K562 (cell line): ENCODE measurements around the gene DRAXIN. TPM values are rescaled to one million over a fixed set of nuclear protein-coding genes. Genes with fewer than 3 reads are reported as not detected.

ENCODE experiments used
- ARID2 ChIP-seq: fragments of 450-650 bp; IDR thresholded peaks from 2 replicates; pipeline ENCODE4 v1.6.1; 2017; ENCODE audit warnings: antibody characterized with exemption, mild to moderate bottlenecking
- CCAR2 ChIP-seq: fragments of 200-400 bp; formaldehyde crosslinking; IDR thresholded peaks from 2 replicates; pipeline ENCODE4 v1.6.1; 2017; ENCODE audit warnings: mild to moderate bottlenecking, low read depth, low read length
- CEBPG ChIP-seq, 3 experiments: fragments of 200-800 bp in 1 of 3; sonication (Bioruptor generic) in 1 of 3; sonication (generic) in 1 of 3; formaldehyde crosslinking in 1 of 3; IDR thresholded peaks in 2 of 3; conservative IDR thresholded peaks in 1 of 3; 2 replicates each; pipeline versions ENCODE4 v1.6.1 to v1.8.0; 2016 to 2022; ENCODE audit warnings: missing compliant biosample characterization in 2 of 3, missing genetic modification characterization in 2 of 3, mild to moderate bottlenecking in 1 of 3, missing genetic modification reagents in 1 of 3
- CXXC5 ChIP-seq: fragments of 250-450 bp; sonication (Bioruptor Pico); IDR thresholded peaks from 2 replicates; pipeline ENCODE4 v1.8.0; 2022; ENCODE audit warnings: inconsistent platforms, mild to moderate bottlenecking, moderate library complexity
- ELF4 ChIP-seq: fragments of 450-650 bp; formaldehyde crosslinking; IDR thresholded peaks from 2 replicates; pipeline ENCODE4 v1.4.0; 2022; ENCODE audit warnings: missing genetic modification characterization
- EZH2 ChIP-seq: IDR thresholded peaks from 2 replicates; pipeline ENCODE4 v1.6.1; 2012; ENCODE audit warnings: low read depth, mild to moderate bottlenecking, inconsistent platforms, low read length, borderline replicate concordance
- GABPB1 ChIP-seq: sonication (generic); formaldehyde crosslinking; IDR thresholded peaks from 2 replicates; pipeline ENCODE4 v1.8.0; 2022; ENCODE audit warnings: mild to moderate bottlenecking, missing genetic modification reagents
- HDAC1 ChIP-seq, 2 experiments: fragments of 450-650 bp; IDR thresholded peaks; 2 replicates each; pipeline ENCODE4 v1.6.1; 2016 to 2017; ENCODE audit warnings: inconsistent platforms in 1 of 2, mild to moderate bottlenecking in 1 of 2, moderate library complexity in 1 of 2
- HNRNPH1 ChIP-seq: fragments of 200-400 bp; formaldehyde crosslinking; optimal IDR thresholded peaks from 2 replicates; pipeline ENCODE3; 2017; ENCODE audit warnings: low read depth, mild to moderate bottlenecking, low read length, moderate library complexity
- KDM2B ChIP-seq: fragments of 250-450 bp; sonication (Bioruptor Pico); IDR thresholded peaks from 2 replicates; pipeline ENCODE4 v1.8.0; 2021; ENCODE audit warnings: mild to moderate bottlenecking, moderate library complexity
- MAFK ChIP-seq: IDR thresholded peaks from 2 replicates; pipeline ENCODE4 v1.6.1; 2011; ENCODE audit warnings: low read length, improper control_type of control experiment
- MITF ChIP-seq: IDR thresholded peaks from 2 replicates; pipeline ENCODE4 v1.6.1; 2014; ENCODE audit warnings: antibody characterized with exemption
- NFXL1 ChIP-seq: fragments of 450-650 bp; formaldehyde crosslinking; IDR thresholded peaks from 2 replicates; pipeline ENCODE4 v1.4.0; 2021; ENCODE audit warnings: mild to moderate bottlenecking
- NR2C1 ChIP-seq, 2 experiments: fragments of 450-650 bp; IDR thresholded peaks; 2 replicates each; pipeline ENCODE4 v1.6.1; 2017; ENCODE audit warnings: mild to moderate bottlenecking in 2 of 2, antibody characterized with exemption in 1 of 2, inconsistent platforms in 1 of 2, missing compliant biosample characterization in 1 of 2, missing genetic modification characterization in 1 of 2
- NUFIP1 ChIP-seq: fragments of 450-650 bp; IDR thresholded peaks from 2 replicates; pipeline ENCODE4 v1.6.1; 2018; ENCODE audit not compliant: partially characterized antibody
- PATZ1 ChIP-seq: fragments of 250-450 bp; sonication (Bioruptor Pico); IDR thresholded peaks from 2 replicates; pipeline ENCODE4 v1.5.0; 2020; ENCODE audit warnings: mild to moderate bottlenecking, borderline replicate concordance
- RAD21 ChIP-seq, 2 experiments: fragments of 250-450 bp in 1 of 2; fragments of 450-650 bp in 1 of 2; sonication (Bioruptor Pico) in 1 of 2; formaldehyde crosslinking in 1 of 2; IDR thresholded peaks in 1 of 2; conservative IDR thresholded peaks in 1 of 2; 2 replicates each; pipeline versions ENCODE4 v1.4.0 to v1.8.0; 2020 to 2022; ENCODE audit warnings: mild to moderate bottlenecking in 2 of 2, moderate library complexity in 1 of 2
- RCOR1 ChIP-seq, 2 experiments: IDR thresholded peaks; 2 replicates each; pipeline ENCODE4 v1.6.1; 2012; ENCODE audit warnings: low read depth in 2 of 2, low read length in 2 of 2, borderline replicate concordance in 1 of 2, improper control_type of control experiment in 1 of 2
- SMARCA5 ChIP-seq: fragments of 450-650 bp; IDR thresholded peaks from 2 replicates; pipeline ENCODE4 v1.6.1; 2016
- SREBF2 ChIP-seq: sonication (generic); formaldehyde crosslinking; IDR thresholded peaks from 2 replicates; pipeline ENCODE4 v1.4.0; 2020; ENCODE audit warnings: mild to moderate bottlenecking, missing genetic modification reagents
- STAT5B ChIP-seq: fragments of 250-450 bp; sonication (Bioruptor Pico); IDR thresholded peaks from 2 replicates; pipeline ENCODE4 v1.8.0; 2021; ENCODE audit warnings: mild to moderate bottlenecking, inconsistent platforms
- ZNF143 ChIP-seq: sonication (generic); formaldehyde crosslinking; IDR thresholded peaks from 2 replicates; pipeline ENCODE4 v1.9.0; 2022; ENCODE audit warnings: mild to moderate bottlenecking, missing genetic modification reagents
- ZNF431 ChIP-seq: sonication (generic); formaldehyde crosslinking; IDR thresholded peaks from 2 replicates; pipeline ENCODE4 v1.8.0; 2022; ENCODE audit warnings: mild to moderate bottlenecking, missing genetic modification reagents
- ZNF512 ChIP-seq: IDR thresholded peaks from 2 replicates; pipeline ENCODE4 v1.6.1; 2016; ENCODE audit warnings: missing genetic modification characterization, missing compliant biosample characterization
- polyA plus RNA-seq, 8 experiments: library from polyadenylated mRNA; depleted of rRNA in 4 of 8; stranded (reverse) in 5 of 8; unstranded in 3 of 8; fragments of >200 nt; fragmentation: Nextera tagmentation in 2 of 8; fragmentation: Illumina TruSeq in 1 of 8; extraction: Ambion mirVana in 2 of 8; extraction: Trizol in 1 of 8; gene quantifications; 2 replicates each; pipeline versions ENCODE4 v1.2.1 to v1.2.3, GENCODE V29; 2011 to 2014; ENCODE audit warnings: inconsistent platforms in 1 of 8, missing spikeins in 1 of 8
- total RNA-seq, 7 experiments: library from RNA; depleted of rRNA in 6 of 7; stranded (reverse); fragments of >200 nt in 6 of 7; fragmentation: Illumina TruSeq in 2 of 7; extraction: Trizol in 2 of 7; gene quantifications; 2 replicates each; pipeline versions ENCODE4 v1.2.1 to v1.2.3, GENCODE V29; 2011 to 2021; ENCODE audit warnings: low replicate concordance in 1 of 7

The DRAXIN gene
- total and polyA plus RNA-seq, 9 of the 15 experiments (the other 6 are each of a cell fraction or from before 2014, with no cell fraction given), result 0.01 to 0.04 (median 0.01) TPM; not detected in 6

- TF ChIP-seq PATZ1 (CRISPR knock-in tag), result no peak
- TF ChIP-seq ZNF512 (tag), result peak; percentile 95
- 0 out of 2 replicates have a peak, but pooled peaks have one; percentile 21 for TF ChIP-seq ARID2
- TF ChIP-seq HNRNPH1, result no peak
- 0 out of 4 replicates have a peak, but pooled peaks of 1 of the 2 experiments have one; percentile 23 for TF ChIP-seq HDAC1 (IDR thresholded peaks at IDR 0.05)
- TF ChIP-seq SREBF2 (CRISPR knock-in tag), result no peak
- TF ChIP-seq CEBPG (CRISPR knock-in tag; IDR thresholded peaks at IDR 0.05), result 0 out of 2 replicates have a peak, but pooled peaks have one; percentile 6
- TF ChIP-seq CEBPG (tag; conservative IDR thresholded peaks at IDR 0.05 in 1 of 2, IDR thresholded peaks at IDR 0.05 in 1 of 2), result no peak
- no peak for TF ChIP-seq NR2C1 (IDR thresholded peaks at IDR 0.05)
- no peak for TF ChIP-seq NR2C1 (tag; IDR thresholded peaks at IDR 0.05)
- no peak for TF ChIP-seq EZH2
- no peak for TF ChIP-seq NFXL1
- TF ChIP-seq STAT5B (CRISPR knock-in tag), result no peak
- no peak for TF ChIP-seq NUFIP1
- TF ChIP-seq KDM2B (CRISPR knock-in tag), result no peak
- no peak for TF ChIP-seq CXXC5 (CRISPR knock-in tag)
- TF ChIP-seq ELF4 (CRISPR knock-in tag), result peak; percentile 36; the same call in 1 of the 2 replicates
- TF ChIP-seq RCOR1 (IDR thresholded peaks at IDR 0.05; ENCODE audit: borderline replicate concordance in 1 of 2, low read depth in 2 of 2, low read length in 2 of 2), result no peak
- TF ChIP-seq ZNF431 (CRISPR knock-in tag), result no peak
- no peak; the same call in 1 of the 2 replicates for TF ChIP-seq GABPB1
- TF ChIP-seq MITF, result no peak
- no peak for TF ChIP-seq SMARCA5
- no peak for TF ChIP-seq ZNF143 (CRISPR knock-in tag)
- peak in 1 of 2 experiments; percentile 36; a peak in 2 of 4 replicates for TF ChIP-seq RAD21 (CRISPR knock-in tag; conservative IDR thresholded peaks at IDR 0.05 in 1 of 2, IDR thresholded peaks at IDR 0.05 in 1 of 2)
- TF ChIP-seq CCAR2, result no peak
- TF ChIP-seq MAFK, result no peak
Observed at GRCh38 chr1:11741919-11742558, 50.5 kb downstream of the DRAXIN start (continued).
